Liver (tissue), 9 donors: Measurements from ENCODE around the gene MYBPH. TPM values are rescaled to one million over a fixed set of nuclear protein-coding genes. Genes with fewer than 3 reads are reported as not detected.

ENCODE experiments used
- DNase-seq: peaks from one replicate; pipeline ENCODE4 v3.0.0-alpha.2; 2017; ENCODE audit warnings: low spot score
- H3K27ac ChIP-seq, 2 donors: one replicate each; pipeline ENCODE4 v1.7.0; 2013; ENCODE audit warnings: inconsistent platforms in 2 of 2, low read length in 2 of 2, control low read depth in 1 of 2, low read depth in 1 of 2, mild to moderate bottlenecking in 1 of 2
- H3K27me3 ChIP-seq, 4 donors: one replicate each; pipeline versions ENCODE4 v1.6.1 to v1.7.0; 2013; ENCODE audit warnings: low read length in 3 of 4, inconsistent platforms in 1 of 4, mild to moderate bottlenecking in 1 of 4, moderate library complexity in 1 of 4; ENCODE audit not compliant: control insufficient read depth in 4 of 4, insufficient read depth in 4 of 4
- H3K36me3 ChIP-seq, 4 donors: one replicate each; pipeline versions ENCODE4 v1.6.1 to v1.7.0; 2013; ENCODE audit warnings: low read length in 3 of 4, mild to moderate bottlenecking in 3 of 4, low read depth in 1 of 4, moderate library complexity in 1 of 4; ENCODE audit not compliant: control insufficient read depth in 4 of 4, insufficient read depth in 3 of 4
- H3K4me1 ChIP-seq, 4 donors: one replicate each; pipeline versions ENCODE4 v1.6.1 to v1.7.0; 2013; ENCODE audit warnings: low read length in 3 of 4, mild to moderate bottlenecking in 3 of 4, moderate library complexity in 1 of 4; ENCODE audit not compliant: control insufficient read depth in 4 of 4, insufficient read depth in 4 of 4
- H3K4me3 ChIP-seq, 3 donors: one replicate each; pipeline versions ENCODE4 v1.6.1 to v1.7.0; 2013; ENCODE audit warnings: low read length in 3 of 3, control low read depth in 1 of 3, low read depth in 1 of 3, mild to moderate bottlenecking in 1 of 3
- H3K9ac ChIP-seq, 2 donors: one replicate each; pipeline ENCODE4 v1.7.0; 2013; ENCODE audit warnings: low read length in 2 of 2, mild to moderate bottlenecking in 2 of 2, moderate library complexity in 2 of 2, control low read depth in 1 of 2, low read depth in 1 of 2
- H3K9me3 ChIP-seq, 4 donors: one replicate each; pipeline versions ENCODE4 v1.6.1 to v1.7.0; 2013; ENCODE audit warnings: low read length in 3 of 4; ENCODE audit not compliant: control insufficient read depth in 4 of 4
- EGR1 ChIP-seq, 2 donors: IDR thresholded peaks; 2 replicates each; pipeline ENCODE4 v1.6.1; 2016 to 2018; ENCODE audit warnings: antibody characterized with exemption in 2 of 2, low read depth in 2 of 2
- FOXA1 ChIP-seq: IDR thresholded peaks from 2 replicates; pipeline ENCODE4 v1.6.1; 2016; ENCODE audit warnings: antibody characterized with exemption
- FOXA2 ChIP-seq: IDR thresholded peaks from 2 replicates; pipeline ENCODE4 v1.6.1; 2016; ENCODE audit warnings: antibody characterized with exemption
- GABPA ChIP-seq, 2 donors: IDR thresholded peaks in 1 of 2; conservative IDR thresholded peaks in 1 of 2; 2 replicates each; pipeline ENCODE4 v1.6.1; 2016; ENCODE audit warnings: antibody characterized with exemption in 2 of 2, mild to moderate bottlenecking in 1 of 2, moderate library complexity in 1 of 2
- HNF4A ChIP-seq, 2 donors: conservative IDR thresholded peaks; 2 replicates each; pipeline ENCODE4 v1.6.1; 2016; ENCODE audit warnings: antibody characterized with exemption in 2 of 2, mild to moderate bottlenecking in 2 of 2
- HNF4G ChIP-seq: IDR thresholded peaks from 2 replicates; pipeline ENCODE4 v1.6.1; 2016; ENCODE audit warnings: antibody characterized with exemption
- MAX ChIP-seq: IDR thresholded peaks from 2 replicates; pipeline ENCODE4 v1.6.1; 2016; ENCODE audit warnings: antibody characterized with exemption
- NR2F2 ChIP-seq: IDR thresholded peaks from 2 replicates; pipeline ENCODE4 v1.6.1; 2016; ENCODE audit warnings: antibody characterized with exemption
- RAD21 ChIP-seq, 2 donors: IDR thresholded peaks; 2 replicates each; pipeline ENCODE4 v1.6.1; 2016; ENCODE audit warnings: antibody characterized with exemption in 2 of 2, mild to moderate bottlenecking in 2 of 2
- RXRA ChIP-seq, 2 donors: IDR thresholded peaks; 2 replicates each; pipeline ENCODE4 v1.6.1; 2017 to 2018; ENCODE audit warnings: antibody characterized with exemption in 2 of 2, mild to moderate bottlenecking in 1 of 2
- SP1 ChIP-seq: IDR thresholded peaks from 2 replicates; pipeline ENCODE4 v1.6.1; 2018; ENCODE audit warnings: antibody characterized with exemption, mild to moderate bottlenecking
- TAF1 ChIP-seq: conservative IDR thresholded peaks from 2 replicates; pipeline ENCODE4 v1.6.1; 2016; ENCODE audit warnings: antibody characterized with exemption, mild to moderate bottlenecking
- YY1 ChIP-seq: IDR thresholded peaks from 2 replicates; pipeline ENCODE4 v1.6.1; 2016; ENCODE audit warnings: antibody characterized with exemption, mild to moderate bottlenecking
- ZBTB33 ChIP-seq: IDR thresholded peaks from 2 replicates; pipeline ENCODE4 v1.6.1; 2016; ENCODE audit warnings: antibody characterized with exemption
- WGBS: extraction: QIAGEN DNeasy Blood & Tissue Kit; methylation state at CpG from one replicate; pipeline ENCODE4 v1.1.7; 2013; 5-methylcytosine and 5-hydroxymethylcytosine counted together
- polyA plus RNA-seq, 2 donors: library from polyadenylated mRNA; stranded (reverse) in 1 of 2; unstranded in 1 of 2; fragments of 200-250 nt in 1 of 2; fragments of >200 nt in 1 of 2; fragmentation: Nextera tagmentation in 1 of 2; extraction: Ambion mirVana in 1 of 2; gene quantifications; one replicate each; pipeline versions ENCODE4 v1.2.1 to v1.2.3, GENCODE V29; 2013 to 2015
- total RNA-seq, 2 donors: library from RNA; depleted of rRNA; stranded (reverse); fragments of >200 nt; gene quantifications; one replicate each; pipeline ENCODE4 v1.2.3, GENCODE V29; 2014
- TF ChIP-seq, protein P1 (sequence below): IDR thresholded peaks from 2 replicates; pipeline ENCODE4 v1.6.1; 2016; ENCODE audit warnings: antibody characterized with exemption, mild to moderate bottlenecking
- TF ChIP-seq, protein P2 (sequence below): IDR thresholded peaks from 2 replicates; pipeline ENCODE4 v1.6.1; 2016; ENCODE audit warnings: antibody characterized with exemption
- TF ChIP-seq, protein P3 (sequence below): fragments of 150-350 bp; IDR thresholded peaks from 2 replicates; pipeline ENCODE4 v1.5.1; 2017; ENCODE audit warnings: improper control_type of control experiment, low read depth, low read length; ENCODE audit not compliant: missing input control
- donor health status: healthy.
- donor health status: healthy.
- donor health status: healthy.
- donor health status: healthy.
- donor health status: healthy.

Gene MYBPH
- total and polyA plus RNA-seq, 4 donors, result 0.09 TPM; not detected in 3

GRCh38 chr1:203225071-203225470, 49.4 kb upstream of the MYBPH start:
- Histone ChIP-seq H3K4me3 (no peak overlapping the region), H3K27me3 (peaks cover 0 to 3% (median 0%) of the 10 kb centered on the region in 4 donors), H3K9ac (no peak overlapping the region), H3K4me1 (no peaks in the 10 kb centered on the region), H3K36me3 (no peaks in the 10 kb centered on the region), H3K9me3 (no peaks in the 10 kb centered on the region), H3K27ac (no peak overlapping the region)
- no peak for TF ChIP-seq FOXA1
- no peak for DNase-seq
- 73% methylated on average over 4 of the region's 4 CpGs for WGBS

- Histone ChIP-seq H3K27ac (no peak overlapping the region), H3K4me3 (no peak overlapping the region), H3K4me1 (no peaks in the 10 kb centered on the region), H3K9me3 (no peaks in the 10 kb centered on the region), H3K9ac (no peak overlapping the region), H3K27me3 (peaks cover 0 to 3% (median 0%) of the 10 kb centered on the region in 4 donors), H3K36me3 (no peaks in the 10 kb centered on the region)
- TF ChIP-seq SP1 (no peak), RXRA (IDR thresholded peaks at IDR 0.05) (no peak), ZBTB33 (no peak), NR2F2 (no peak), HNF4G (no peak), FOXA2 (no peak), MAX (no peak), YY1 (no peak), FOXA1 (no peak), RAD21 (IDR thresholded peaks at IDR 0.05) (no peak), HNF4A (conservative IDR thresholded peaks at IDR 0.05) (no peak), GABPA (IDR thresholded peaks at IDR 0.05 in 1 of 2, conservative IDR thresholded peaks at IDR 0.05 in 1 of 2) (no peak), EGR1 (IDR thresholded peaks at IDR 0.05; ENCODE audit: low read depth in 2 of 2) (no peak), TAF1 (no peak)
- TF ChIP-seq, protein P1, sequence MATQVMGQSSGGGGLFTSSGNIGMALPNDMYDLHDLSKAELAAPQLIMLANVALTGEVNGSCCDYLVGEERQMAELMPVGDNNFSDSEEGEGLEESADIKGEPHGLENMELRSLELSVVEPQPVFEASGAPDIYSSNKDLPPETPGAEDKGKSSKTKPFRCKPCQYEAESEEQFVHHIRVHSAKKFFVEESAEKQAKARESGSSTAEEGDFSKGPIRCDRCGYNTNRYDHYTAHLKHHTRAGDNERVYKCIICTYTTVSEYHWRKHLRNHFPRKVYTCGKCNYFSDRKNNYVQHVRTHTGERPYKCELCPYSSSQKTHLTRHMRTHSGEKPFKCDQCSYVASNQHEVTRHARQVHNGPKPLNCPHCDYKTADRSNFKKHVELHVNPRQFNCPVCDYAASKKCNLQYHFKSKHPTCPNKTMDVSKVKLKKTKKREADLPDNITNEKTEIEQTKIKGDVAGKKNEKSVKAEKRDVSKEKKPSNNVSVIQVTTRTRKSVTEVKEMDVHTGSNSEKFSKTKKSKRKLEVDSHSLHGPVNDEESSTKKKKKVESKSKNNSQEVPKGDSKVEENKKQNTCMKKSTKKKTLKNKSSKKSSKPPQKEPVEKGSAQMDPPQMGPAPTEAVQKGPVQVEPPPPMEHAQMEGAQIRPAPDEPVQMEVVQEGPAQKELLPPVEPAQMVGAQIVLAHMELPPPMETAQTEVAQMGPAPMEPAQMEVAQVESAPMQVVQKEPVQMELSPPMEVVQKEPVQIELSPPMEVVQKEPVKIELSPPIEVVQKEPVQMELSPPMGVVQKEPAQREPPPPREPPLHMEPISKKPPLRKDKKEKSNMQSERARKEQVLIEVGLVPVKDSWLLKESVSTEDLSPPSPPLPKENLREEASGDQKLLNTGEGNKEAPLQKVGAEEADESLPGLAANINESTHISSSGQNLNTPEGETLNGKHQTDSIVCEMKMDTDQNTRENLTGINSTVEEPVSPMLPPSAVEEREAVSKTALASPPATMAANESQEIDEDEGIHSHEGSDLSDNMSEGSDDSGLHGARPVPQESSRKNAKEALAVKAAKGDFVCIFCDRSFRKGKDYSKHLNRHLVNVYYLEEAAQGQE, result no peak
- TF ChIP-seq, protein P2, sequence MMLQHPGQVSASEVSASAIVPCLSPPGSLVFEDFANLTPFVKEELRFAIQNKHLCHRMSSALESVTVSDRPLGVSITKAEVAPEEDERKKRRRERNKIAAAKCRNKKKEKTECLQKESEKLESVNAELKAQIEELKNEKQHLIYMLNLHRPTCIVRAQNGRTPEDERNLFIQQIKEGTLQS, result no peak
- TF ChIP-seq, protein P3, sequence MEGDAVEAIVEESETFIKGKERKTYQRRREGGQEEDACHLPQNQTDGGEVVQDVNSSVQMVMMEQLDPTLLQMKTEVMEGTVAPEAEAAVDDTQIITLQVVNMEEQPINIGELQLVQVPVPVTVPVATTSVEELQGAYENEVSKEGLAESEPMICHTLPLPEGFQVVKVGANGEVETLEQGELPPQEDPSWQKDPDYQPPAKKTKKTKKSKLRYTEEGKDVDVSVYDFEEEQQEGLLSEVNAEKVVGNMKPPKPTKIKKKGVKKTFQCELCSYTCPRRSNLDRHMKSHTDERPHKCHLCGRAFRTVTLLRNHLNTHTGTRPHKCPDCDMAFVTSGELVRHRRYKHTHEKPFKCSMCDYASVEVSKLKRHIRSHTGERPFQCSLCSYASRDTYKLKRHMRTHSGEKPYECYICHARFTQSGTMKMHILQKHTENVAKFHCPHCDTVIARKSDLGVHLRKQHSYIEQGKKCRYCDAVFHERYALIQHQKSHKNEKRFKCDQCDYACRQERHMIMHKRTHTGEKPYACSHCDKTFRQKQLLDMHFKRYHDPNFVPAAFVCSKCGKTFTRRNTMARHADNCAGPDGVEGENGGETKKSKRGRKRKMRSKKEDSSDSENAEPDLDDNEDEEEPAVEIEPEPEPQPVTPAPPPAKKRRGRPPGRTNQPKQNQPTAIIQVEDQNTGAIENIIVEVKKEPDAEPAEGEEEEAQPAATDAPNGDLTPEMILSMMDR, result no peak
- WGBS, result 87% methylated on average over 18 of the region's 18 CpGs
- no peak for DNase-seq
These were observed 47.6 kb upstream of the MYBPH start for GRCh38 chr1:203223012-203223775.
